ENCODE results near the gene IMMT.

Gene IMMT

GRCh38 chr2:86224645-86225355, 29.5 kb upstream of the IMMT start:
- TF ChIP-seq TAF1 (IDR thresholded peaks at IDR 0.05; ENCODE audit: low read depth) (no peak), EP300 (IDR thresholded peaks at IDR 0.05; ENCODE audit: borderline replicate concordance) (no peak), FOXM1 (IDR thresholded peaks at IDR 0.05; ENCODE audit: borderline replicate concordance, low read depth) (no peak), CREB1 (IDR thresholded peaks at IDR 0.05; ENCODE audit: low read depth) (no peak), ZBTB7A (IDR thresholded peaks at IDR 0.05; ENCODE audit: low read depth) (no peak), YY1 (IDR thresholded peaks at IDR 0.05; ENCODE audit: low read depth) (no peak), TEAD4 (IDR thresholded peaks at IDR 0.05) (no peak), TCF12 (IDR thresholded peaks at IDR 0.05; ENCODE audit: low read depth) (no peak)
- TF ChIP-seq, protein P1, sequence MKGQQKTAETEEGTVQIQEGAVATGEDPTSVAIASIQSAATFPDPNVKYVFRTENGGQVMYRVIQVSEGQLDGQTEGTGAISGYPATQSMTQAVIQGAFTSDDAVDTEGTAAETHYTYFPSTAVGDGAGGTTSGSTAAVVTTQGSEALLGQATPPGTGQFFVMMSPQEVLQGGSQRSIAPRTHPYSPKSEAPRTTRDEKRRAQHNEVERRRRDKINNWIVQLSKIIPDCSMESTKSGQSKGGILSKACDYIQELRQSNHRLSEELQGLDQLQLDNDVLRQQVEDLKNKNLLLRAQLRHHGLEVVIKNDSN (IDR thresholded peaks at IDR 0.05) = no peak
- TF ChIP-seq, protein P2, sequence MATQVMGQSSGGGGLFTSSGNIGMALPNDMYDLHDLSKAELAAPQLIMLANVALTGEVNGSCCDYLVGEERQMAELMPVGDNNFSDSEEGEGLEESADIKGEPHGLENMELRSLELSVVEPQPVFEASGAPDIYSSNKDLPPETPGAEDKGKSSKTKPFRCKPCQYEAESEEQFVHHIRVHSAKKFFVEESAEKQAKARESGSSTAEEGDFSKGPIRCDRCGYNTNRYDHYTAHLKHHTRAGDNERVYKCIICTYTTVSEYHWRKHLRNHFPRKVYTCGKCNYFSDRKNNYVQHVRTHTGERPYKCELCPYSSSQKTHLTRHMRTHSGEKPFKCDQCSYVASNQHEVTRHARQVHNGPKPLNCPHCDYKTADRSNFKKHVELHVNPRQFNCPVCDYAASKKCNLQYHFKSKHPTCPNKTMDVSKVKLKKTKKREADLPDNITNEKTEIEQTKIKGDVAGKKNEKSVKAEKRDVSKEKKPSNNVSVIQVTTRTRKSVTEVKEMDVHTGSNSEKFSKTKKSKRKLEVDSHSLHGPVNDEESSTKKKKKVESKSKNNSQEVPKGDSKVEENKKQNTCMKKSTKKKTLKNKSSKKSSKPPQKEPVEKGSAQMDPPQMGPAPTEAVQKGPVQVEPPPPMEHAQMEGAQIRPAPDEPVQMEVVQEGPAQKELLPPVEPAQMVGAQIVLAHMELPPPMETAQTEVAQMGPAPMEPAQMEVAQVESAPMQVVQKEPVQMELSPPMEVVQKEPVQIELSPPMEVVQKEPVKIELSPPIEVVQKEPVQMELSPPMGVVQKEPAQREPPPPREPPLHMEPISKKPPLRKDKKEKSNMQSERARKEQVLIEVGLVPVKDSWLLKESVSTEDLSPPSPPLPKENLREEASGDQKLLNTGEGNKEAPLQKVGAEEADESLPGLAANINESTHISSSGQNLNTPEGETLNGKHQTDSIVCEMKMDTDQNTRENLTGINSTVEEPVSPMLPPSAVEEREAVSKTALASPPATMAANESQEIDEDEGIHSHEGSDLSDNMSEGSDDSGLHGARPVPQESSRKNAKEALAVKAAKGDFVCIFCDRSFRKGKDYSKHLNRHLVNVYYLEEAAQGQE (IDR thresholded peaks at IDR 0.05; ENCODE audit: low read depth) = no peak

GRCh38 chr2:86223927-86224560, 28.8 kb upstream of the IMMT start:
- no peak for TF ChIP-seq CREB1 (IDR thresholded peaks at IDR 0.05; ENCODE audit: low read depth)
- TF ChIP-seq TEAD4 (IDR thresholded peaks at IDR 0.05) = no peak
- no peak for TF ChIP-seq CEBPB (IDR thresholded peaks at IDR 0.05)
- no peak for TF ChIP-seq NFIC (IDR thresholded peaks at IDR 0.05)
- no peak for TF ChIP-seq EGR1 (IDR thresholded peaks at IDR 0.05)
- TF ChIP-seq, protein P2 (IDR thresholded peaks at IDR 0.05; ENCODE audit: low read depth) = no peak
- no peak for TF ChIP-seq TAF1 (IDR thresholded peaks at IDR 0.05; ENCODE audit: low read depth)
- no peak for TF ChIP-seq YY1 (IDR thresholded peaks at IDR 0.05; ENCODE audit: low read depth)
- TF ChIP-seq, protein P1 (IDR thresholded peaks at IDR 0.05) = no peak
- no peak for TF ChIP-seq EP300 (IDR thresholded peaks at IDR 0.05; ENCODE audit: borderline replicate concordance)
- TF ChIP-seq FOXM1 (IDR thresholded peaks at IDR 0.05; ENCODE audit: borderline replicate concordance, low read depth) = no peak
- TF ChIP-seq, protein P3, sequence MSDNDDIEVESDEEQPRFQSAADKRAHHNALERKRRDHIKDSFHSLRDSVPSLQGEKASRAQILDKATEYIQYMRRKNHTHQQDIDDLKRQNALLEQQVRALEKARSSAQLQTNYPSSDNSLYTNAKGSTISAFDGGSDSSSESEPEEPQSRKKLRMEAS (IDR thresholded peaks at IDR 0.05) = no peak
- no peak for TF ChIP-seq RAD21 (IDR thresholded peaks at IDR 0.05; ENCODE audit: low read depth)
- TF ChIP-seq ZBTB7A (IDR thresholded peaks at IDR 0.05; ENCODE audit: low read depth) = no peak
- TF ChIP-seq TCF12 (IDR thresholded peaks at IDR 0.05; ENCODE audit: low read depth) = no peak

DNA sequence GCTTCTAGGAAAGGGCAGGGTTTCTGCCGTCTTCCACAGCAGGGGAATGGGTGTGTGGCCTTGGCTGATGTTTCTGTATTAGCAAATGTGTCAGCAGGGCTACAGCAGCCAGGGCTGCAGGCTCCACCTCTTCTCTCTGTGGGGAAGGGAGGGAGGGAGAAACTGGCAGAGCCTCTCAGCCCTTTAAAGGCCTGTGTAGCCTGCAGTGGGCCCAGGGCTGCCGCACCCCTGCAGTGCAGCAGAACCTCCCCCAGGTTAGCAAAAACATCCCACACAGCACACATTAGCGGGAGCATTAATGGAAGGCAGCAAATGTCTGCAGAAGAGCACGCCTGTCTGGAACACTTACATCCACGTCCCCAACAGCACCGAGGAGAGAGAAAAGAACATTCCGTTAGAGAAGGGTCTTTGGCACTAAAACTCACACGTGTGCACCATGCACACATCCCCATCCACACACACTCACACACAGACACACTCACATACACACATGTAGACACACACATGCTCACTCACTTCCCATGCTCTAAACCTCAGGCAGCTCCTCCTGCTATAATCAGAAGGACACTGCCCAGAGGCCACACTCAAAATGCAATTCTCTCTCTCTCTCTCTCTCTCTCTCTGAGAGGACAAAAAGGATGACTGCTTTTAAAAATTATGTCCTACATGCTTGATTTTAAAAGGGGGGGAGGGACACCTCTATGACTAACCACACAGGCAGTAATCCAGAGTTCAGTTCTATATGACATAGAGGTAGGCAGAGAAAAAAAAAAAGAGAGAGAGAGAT, 28.1 kb upstream of the IMMT start:
- TF ChIP-seq FOXM1 (IDR thresholded peaks at IDR 0.05; ENCODE audit: borderline replicate concordance, low read depth) = no peak
- no peak for TF ChIP-seq EP300 (IDR thresholded peaks at IDR 0.05; ENCODE audit: borderline replicate concordance)
- TF ChIP-seq YY1 (IDR thresholded peaks at IDR 0.05; ENCODE audit: low read depth) = no peak
- TF ChIP-seq CEBPB (IDR thresholded peaks at IDR 0.05) = no peak
- no peak for TF ChIP-seq TEAD4 (IDR thresholded peaks at IDR 0.05)
- no peak for TF ChIP-seq ZBTB7A (IDR thresholded peaks at IDR 0.05; ENCODE audit: low read depth)
- TF ChIP-seq RAD21 (IDR thresholded peaks at IDR 0.05; ENCODE audit: low read depth) = no peak
- no peak for TF ChIP-seq TCF12 (IDR thresholded peaks at IDR 0.05; ENCODE audit: low read depth)
- no peak for TF ChIP-seq CREB1 (IDR thresholded peaks at IDR 0.05; ENCODE audit: low read depth)
- TF ChIP-seq, protein P1 (IDR thresholded peaks at IDR 0.05) = no peak
- TF ChIP-seq EGR1 (IDR thresholded peaks at IDR 0.05) = no peak

- TF ChIP-seq ZBTB7A (IDR thresholded peaks at IDR 0.05; ENCODE audit: low read depth) (no peak), RAD21 (IDR thresholded peaks at IDR 0.05; ENCODE audit: low read depth) (peak; percentile 86)
These were observed 25.9 kb upstream of the IMMT start for GRCh38 chr2:86221066-86221684.
